ENCODE measurements around the gene HSPB1. TPM values are rescaled to one million over a fixed set of nuclear protein-coding genes. Genes with fewer than 3 reads are reported as not detected.

Gene HSPB1
- total RNA-seq, 2 experiments from 2014 or later: 204 to 349 TPM

DNA sequence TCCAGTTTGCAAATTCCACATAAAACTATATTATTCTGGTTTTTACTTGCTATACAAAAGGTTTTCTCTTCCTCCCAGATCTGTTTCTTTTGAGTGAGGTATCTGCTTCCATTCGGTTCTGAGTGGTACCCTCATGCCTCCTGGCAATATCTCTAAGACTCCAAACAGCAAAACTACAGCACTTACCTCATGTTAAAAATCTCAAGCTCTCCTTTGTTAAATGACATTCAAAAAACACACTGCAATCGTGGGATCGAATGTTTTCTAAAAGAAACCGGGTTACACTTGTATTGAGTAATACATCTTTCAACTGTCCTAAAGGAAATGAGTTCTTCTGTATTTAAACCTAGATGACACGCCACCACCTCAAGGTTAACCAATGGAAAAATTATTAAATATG, 45.2 kb downstream of the HSPB1 start:
- H3K9me3 ChIP-seq (ENCODE audit: low read length): no peaks in the 10 kb centered on the region
- POLR2A ChIA-PET: interaction anchor here (1.1 kb wide), 1 partner anchor 8 kb away, joined by 3 read pairs; no protein-coding TSS in a partner anchor
- peaks cover 84% of the 10 kb centered on the region for H3K79me2 ChIP-seq (ENCODE audit: insufficient read depth, low read depth, low read length)
- no peak overlapping the region for H3K27ac ChIP-seq (ENCODE audit: low read depth, low read length, poor library complexity, severe bottlenecking)
- BruUV-seq (replicated peaks): no TSS peak
- DNase-seq (ENCODE audit: low spot score): no peak
- TF ChIP-seq EZH2phosphoT487 (IDR thresholded peaks at IDR 0.05; ENCODE audit: borderline replicate concordance, low read depth, low read length): no peak
- TF ChIP-seq, protein P1, sequence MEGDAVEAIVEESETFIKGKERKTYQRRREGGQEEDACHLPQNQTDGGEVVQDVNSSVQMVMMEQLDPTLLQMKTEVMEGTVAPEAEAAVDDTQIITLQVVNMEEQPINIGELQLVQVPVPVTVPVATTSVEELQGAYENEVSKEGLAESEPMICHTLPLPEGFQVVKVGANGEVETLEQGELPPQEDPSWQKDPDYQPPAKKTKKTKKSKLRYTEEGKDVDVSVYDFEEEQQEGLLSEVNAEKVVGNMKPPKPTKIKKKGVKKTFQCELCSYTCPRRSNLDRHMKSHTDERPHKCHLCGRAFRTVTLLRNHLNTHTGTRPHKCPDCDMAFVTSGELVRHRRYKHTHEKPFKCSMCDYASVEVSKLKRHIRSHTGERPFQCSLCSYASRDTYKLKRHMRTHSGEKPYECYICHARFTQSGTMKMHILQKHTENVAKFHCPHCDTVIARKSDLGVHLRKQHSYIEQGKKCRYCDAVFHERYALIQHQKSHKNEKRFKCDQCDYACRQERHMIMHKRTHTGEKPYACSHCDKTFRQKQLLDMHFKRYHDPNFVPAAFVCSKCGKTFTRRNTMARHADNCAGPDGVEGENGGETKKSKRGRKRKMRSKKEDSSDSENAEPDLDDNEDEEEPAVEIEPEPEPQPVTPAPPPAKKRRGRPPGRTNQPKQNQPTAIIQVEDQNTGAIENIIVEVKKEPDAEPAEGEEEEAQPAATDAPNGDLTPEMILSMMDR (conservative IDR thresholded peaks at IDR 0.05; ENCODE audit: low read length): no peak
- H3K4me2 ChIP-seq (ENCODE audit: low read length): no peak overlapping the region
- no peaks in the 10 kb centered on the region for H3K9me2 ChIP-seq (ENCODE audit: insufficient read depth, low read length)
- intact Hi-C loops (cut with micrococcal nuclease; ENCODE audit: unreplicated experiment): no loop called here
- CTCF ChIA-PET (ENCODE audit: unreplicated experiment): no interaction called here
- H4K20me1 ChIP-seq (ENCODE audit: insufficient read depth, low read length): peaks cover 36% of the 10 kb centered on the region
- H3K36me3 ChIP-seq (ENCODE audit: insufficient read depth, low read length): peaks cover 100% of the 10 kb centered on the region
- H3K4me3 ChIP-seq (ENCODE audit: low read depth, low read length, poor library complexity, severe bottlenecking): no peak overlapping the region
- H2AFZ ChIP-seq (ENCODE audit: low read length): no peak overlapping the region
- H3K4me1 ChIP-seq (ENCODE audit: insufficient read depth, low read length, poor library complexity, severe bottlenecking): no peaks in the 10 kb centered on the region

DNA sequence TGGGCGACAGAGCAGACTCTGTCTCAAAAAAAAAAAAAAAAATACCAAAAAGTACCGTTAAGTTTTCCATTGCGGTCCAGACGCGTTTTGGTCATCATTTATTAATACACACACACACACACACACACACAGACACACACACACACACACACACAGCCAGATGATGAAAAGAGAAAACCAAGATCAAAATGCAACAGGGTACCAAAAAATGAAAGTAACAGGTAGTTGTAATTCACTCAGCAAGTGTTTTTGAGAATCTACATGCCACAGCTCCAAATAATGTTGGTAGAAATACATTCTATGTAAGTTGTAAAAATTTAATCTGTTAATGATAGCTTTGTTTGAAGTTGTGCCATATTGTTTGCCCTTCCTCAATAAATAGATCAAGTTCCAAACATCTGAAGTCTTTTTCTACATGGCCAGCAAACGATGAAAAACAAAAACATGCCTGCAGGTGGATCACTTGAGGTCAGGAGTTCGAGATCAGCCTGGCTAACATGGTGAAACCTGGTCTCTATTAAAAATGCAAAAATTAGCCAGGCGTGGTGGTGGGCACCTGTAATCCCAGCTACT, 46.9 kb downstream of the HSPB1 start:
- ChIA-PET CTCF (ENCODE audit: unreplicated experiment) (no interaction called here), POLR2A (interaction anchor here (0.7 to 2.0 kb wide), 3 partner anchors 10 to 1198 kb away, joined by 3 to 6 read pairs (median 5); no protein-coding TSS in a partner anchor)
- DNase-seq (ENCODE audit: low spot score): no peak
- Histone ChIP-seq H3K9me2 (ENCODE audit: insufficient read depth, low read length) (no peaks in the 10 kb centered on the region), H3K4me3 (ENCODE audit: low read depth, low read length, poor library complexity, severe bottlenecking) (no peak overlapping the region), H3K36me3 (ENCODE audit: insufficient read depth, low read length) (peaks cover 100% of the 10 kb centered on the region), H3K4me2 (ENCODE audit: low read length) (no peak overlapping the region), H4K20me1 (ENCODE audit: insufficient read depth, low read length) (peaks cover 38% of the 10 kb centered on the region), H3K4me1 (ENCODE audit: insufficient read depth, low read length, poor library complexity, severe bottlenecking) (no peaks in the 10 kb centered on the region), H3K9me3 (ENCODE audit: low read length) (no peaks in the 10 kb centered on the region), H3K27ac (ENCODE audit: low read depth, low read length, poor library complexity, severe bottlenecking) (no peak overlapping the region), H3K79me2 (ENCODE audit: insufficient read depth, low read depth, low read length) (peaks cover 87% of the 10 kb centered on the region), H2AFZ (ENCODE audit: low read length) (no peak overlapping the region)
- BruUV-seq (replicated peaks): no TSS peak
- intact Hi-C loops (cut with micrococcal nuclease; ENCODE audit: unreplicated experiment): no loop called here
- TF ChIP-seq, protein P1 (conservative IDR thresholded peaks at IDR 0.05; ENCODE audit: low read length): no peak
- TF ChIP-seq EZH2phosphoT487 (IDR thresholded peaks at IDR 0.05; ENCODE audit: borderline replicate concordance, low read depth, low read length): no peak

DNA sequence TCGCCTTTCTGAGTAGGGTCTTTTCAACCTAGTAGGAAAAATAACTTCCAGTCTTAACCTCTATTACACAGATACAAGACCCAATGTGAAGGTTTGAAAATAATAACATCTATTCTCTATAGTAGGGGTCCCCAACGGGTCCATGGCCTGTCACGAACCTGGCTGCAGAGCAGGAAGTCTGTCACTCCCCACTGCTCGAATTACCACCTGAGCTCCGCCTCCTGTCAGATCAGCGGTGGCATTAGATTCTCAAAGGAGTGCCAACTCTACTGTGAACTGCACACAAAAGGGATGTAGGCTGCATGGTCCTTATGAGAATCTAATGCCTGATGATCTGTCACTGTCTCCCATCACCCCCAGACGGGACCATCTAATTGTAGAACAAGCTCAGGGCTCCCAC, 48.9 kb downstream of the HSPB1 start:
- Histone ChIP-seq H2AFZ (ENCODE audit: low read length) (no peak overlapping the region), H3K9me2 (ENCODE audit: insufficient read depth, low read length) (no peaks in the 10 kb centered on the region), H3K4me1 (ENCODE audit: insufficient read depth, low read length, poor library complexity, severe bottlenecking) (peaks cover 8% of the 10 kb centered on the region), H3K27ac (ENCODE audit: low read depth, low read length, poor library complexity, severe bottlenecking) (no peak overlapping the region), H4K20me1 (ENCODE audit: insufficient read depth, low read length) (peaks cover 57% of the 10 kb centered on the region), H3K36me3 (ENCODE audit: insufficient read depth, low read length) (peaks cover 100% of the 10 kb centered on the region), H3K4me2 (ENCODE audit: low read length) (no peak overlapping the region), H3K9me3 (ENCODE audit: low read length) (peaks cover 8% of the 10 kb centered on the region; the same call in 1 of the 2 replicates), H3K79me2 (ENCODE audit: insufficient read depth, low read depth, low read length) (peaks cover 99% of the 10 kb centered on the region), H3K4me3 (ENCODE audit: low read depth, low read length, poor library complexity, severe bottlenecking) (no peak overlapping the region)
- no peak for DNase-seq (ENCODE audit: low spot score)
- intact Hi-C loops (cut with micrococcal nuclease; ENCODE audit: unreplicated experiment): no loop called here
- no TSS peak for BruUV-seq (replicated peaks)
- no peak for TF ChIP-seq EZH2phosphoT487 (IDR thresholded peaks at IDR 0.05; ENCODE audit: borderline replicate concordance, low read depth, low read length)
- TF ChIP-seq, protein P1 (conservative IDR thresholded peaks at IDR 0.05; ENCODE audit: low read length): no peak
- ChIA-PET CTCF (ENCODE audit: unreplicated experiment) (no interaction called here), POLR2A (interaction anchor here (2.0 kb wide), 1 partner anchor 8 kb away, joined by 5 read pairs; no protein-coding TSS in a partner anchor)

Data from OCI-LY7 (cell line).